ENCODE measurements around the gene OPA3.

OPA3 gene

GRCh38 chr19:45528744-45529419 lies 55.7 kb downstream of the OPA3 start:
- H3K27me3 ChIP-seq (replicated peaks; ENCODE audit: control insufficient read depth, insufficient read depth, low read length): no peaks in the 10 kb centered on the region
- DNase-seq (ENCODE audit: extremely low read depth, insufficient read length): peak; percentile 44
- no peak for TF ChIP-seq CTCF (IDR thresholded peaks at IDR 0.05; ENCODE audit: insufficient read depth, low read length, poor library complexity, severe bottlenecking)
- no peak overlapping the region for H3K4me3 ChIP-seq (replicated peaks; ENCODE audit: low read depth, low read length)
- H3K36me3 ChIP-seq (ENCODE audit: control insufficient read depth, insufficient read depth, low read length): peaks cover 32% of the 10 kb centered on the region

DNA sequence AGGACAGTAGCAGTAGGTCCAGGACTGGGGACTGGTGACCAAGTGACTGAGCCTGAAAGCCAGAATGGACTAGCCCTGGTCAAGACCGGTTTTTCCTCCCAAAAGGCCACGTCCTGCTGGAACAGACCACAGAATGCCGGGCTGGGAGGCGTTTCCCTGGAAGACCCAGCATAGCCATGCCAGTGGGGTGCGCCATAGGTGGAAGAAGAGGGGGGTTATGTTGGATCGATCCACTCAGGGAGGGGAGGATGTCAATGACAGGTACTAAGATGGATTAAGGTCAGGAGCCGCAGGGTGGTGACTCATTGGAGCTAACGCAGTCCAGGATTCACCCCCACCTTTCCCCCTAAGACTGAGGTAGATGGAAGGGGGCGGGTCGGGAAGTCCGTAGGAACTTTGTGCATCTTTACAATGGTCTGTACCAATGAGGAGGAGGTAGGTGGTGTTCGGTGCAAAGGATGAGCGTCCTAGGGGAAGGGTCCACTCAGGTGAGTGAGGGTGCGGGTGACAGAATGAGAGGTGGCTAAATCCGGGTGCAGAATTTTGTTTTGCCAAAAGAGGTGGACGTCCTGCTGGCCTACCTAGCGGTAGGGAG lies 56.4 kb downstream of the OPA3 start:
- no peak for TF ChIP-seq CTCF (IDR thresholded peaks at IDR 0.05; ENCODE audit: insufficient read depth, low read length, poor library complexity, severe bottlenecking)
- no peak overlapping the region for H3K4me3 ChIP-seq (replicated peaks; ENCODE audit: low read depth, low read length)
- H3K27me3 ChIP-seq (replicated peaks; ENCODE audit: control insufficient read depth, insufficient read depth, low read length): no peaks in the 10 kb centered on the region
- no peak for DNase-seq (ENCODE audit: extremely low read depth, insufficient read length)
- peaks cover 32% of the 10 kb centered on the region for H3K36me3 ChIP-seq (ENCODE audit: control insufficient read depth, insufficient read depth, low read length)

DNA sequence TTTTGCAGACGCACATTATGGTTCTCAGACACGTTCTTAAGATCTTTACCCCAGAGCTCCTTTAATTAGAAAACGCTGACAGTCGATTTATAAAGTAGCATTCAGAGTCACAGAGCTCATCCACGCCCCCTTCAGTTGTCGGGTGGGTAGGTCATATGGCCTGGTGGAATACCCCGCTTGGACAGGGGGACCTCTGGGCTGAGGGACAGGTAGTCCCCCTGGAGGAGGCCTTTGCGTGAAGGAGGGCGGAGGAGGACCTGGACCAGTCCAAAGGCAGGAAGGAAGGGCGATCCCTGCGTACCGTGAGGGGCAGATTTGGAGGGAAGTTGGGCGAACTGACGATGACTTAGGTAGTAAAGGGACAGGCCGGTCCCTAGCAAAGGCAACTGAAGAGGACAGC lies 56.9 kb downstream of the OPA3 start:
- no peak for TF ChIP-seq CTCF (IDR thresholded peaks at IDR 0.05; ENCODE audit: insufficient read depth, low read length, poor library complexity, severe bottlenecking)
- no peaks in the 10 kb centered on the region for H3K27me3 ChIP-seq (replicated peaks; ENCODE audit: control insufficient read depth, insufficient read depth, low read length)
- H3K36me3 ChIP-seq (ENCODE audit: control insufficient read depth, insufficient read depth, low read length): peaks cover 32% of the 10 kb centered on the region
- H3K4me3 ChIP-seq (replicated peaks; ENCODE audit: low read depth, low read length): no peak overlapping the region
- no peak for DNase-seq (ENCODE audit: extremely low read depth, insufficient read length)

- H3K4me3 ChIP-seq (replicated peaks; ENCODE audit: low read depth, low read length): no peak overlapping the region
- H3K27me3 ChIP-seq (replicated peaks; ENCODE audit: control insufficient read depth, insufficient read depth, low read length): no peaks in the 10 kb centered on the region
- no peak for TF ChIP-seq CTCF (IDR thresholded peaks at IDR 0.05; ENCODE audit: insufficient read depth, low read length, poor library complexity, severe bottlenecking)
- H3K36me3 ChIP-seq (ENCODE audit: control insufficient read depth, insufficient read depth, low read length): peaks cover 35% of the 10 kb centered on the region
- DNase-seq (ENCODE audit: extremely low read depth, insufficient read length): no peak
These were observed 57.6 kb downstream of the OPA3 start for GRCh38 chr19:45526971-45527370.

DNA sequence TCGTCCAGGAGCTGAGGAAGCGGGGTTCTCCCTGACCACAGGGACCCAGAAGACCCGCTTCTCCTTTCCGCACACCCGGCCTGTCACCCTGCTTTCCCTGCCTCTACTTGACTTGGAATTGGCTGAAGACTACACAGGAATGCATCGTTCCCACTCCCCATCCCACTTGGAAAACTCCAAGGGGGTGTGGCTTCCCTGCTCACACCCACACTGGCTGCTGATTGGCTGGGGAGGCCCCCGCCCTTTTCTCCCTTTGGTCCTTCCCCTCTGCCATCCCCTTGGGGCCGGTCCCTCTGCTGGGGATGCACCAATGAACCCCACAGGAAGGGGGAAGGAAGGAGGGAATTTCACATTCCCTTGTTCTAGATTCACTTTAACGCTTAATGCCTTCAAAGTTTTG lies 58.5 kb downstream of the OPA3 start:
- no peak for TF ChIP-seq CTCF (IDR thresholded peaks at IDR 0.05; ENCODE audit: insufficient read depth, low read length, poor library complexity, severe bottlenecking)
- no peak for DNase-seq (ENCODE audit: extremely low read depth, insufficient read length)

More for the DNA sequence above, 58.5 kb downstream of the OPA3 start:
- Histone ChIP-seq H3K27me3 (replicated peaks; ENCODE audit: control insufficient read depth, insufficient read depth, low read length) (no peaks in the 10 kb centered on the region), H3K4me3 (replicated peaks; ENCODE audit: low read depth, low read length) (no peak overlapping the region), H3K36me3 (ENCODE audit: control insufficient read depth, insufficient read depth, low read length) (peaks cover 39% of the 10 kb centered on the region)
